HG02840 (cell line): ENCODE results near the gene RPL5.

Source experiments
- ATAC-seq: cut with Tn5 transposase; IDR thresholded peaks from one replicate; pipeline ENCODE4 v1.9.1; 2021; ENCODE audit warnings: mild to moderate bottlenecking, moderate library complexity, moderate number of reproducible peaks; ENCODE audit not compliant: unreplicated experiment, low FRiP score

The RPL5 gene

DNA sequence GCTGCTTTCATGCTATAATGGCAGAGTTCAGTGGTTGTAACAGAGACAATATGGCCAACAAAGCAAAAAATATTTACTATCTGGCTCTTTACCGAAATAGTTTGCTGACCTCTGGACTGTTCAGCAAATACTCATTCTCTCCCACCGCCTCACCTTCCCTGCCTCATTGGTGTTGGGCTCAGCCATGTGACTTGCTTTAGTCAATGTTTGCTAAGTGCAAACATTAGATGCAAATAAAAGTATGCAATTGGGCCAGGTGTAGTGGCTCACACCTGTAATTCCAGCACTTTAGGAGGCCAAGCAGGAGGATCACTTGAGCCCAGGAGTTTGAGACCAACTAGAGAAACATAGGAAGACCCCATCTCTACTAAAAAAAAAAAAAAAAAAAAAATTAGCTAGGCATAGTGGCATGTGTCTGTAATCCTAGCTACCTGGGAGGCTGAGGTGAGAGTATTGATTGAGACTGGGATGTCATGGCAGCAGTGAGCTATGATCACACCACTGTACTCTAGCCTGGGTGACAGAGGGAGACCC lies 55.1 kb downstream of the RPL5 start:
- no peak for ATAC-seq

DNA sequence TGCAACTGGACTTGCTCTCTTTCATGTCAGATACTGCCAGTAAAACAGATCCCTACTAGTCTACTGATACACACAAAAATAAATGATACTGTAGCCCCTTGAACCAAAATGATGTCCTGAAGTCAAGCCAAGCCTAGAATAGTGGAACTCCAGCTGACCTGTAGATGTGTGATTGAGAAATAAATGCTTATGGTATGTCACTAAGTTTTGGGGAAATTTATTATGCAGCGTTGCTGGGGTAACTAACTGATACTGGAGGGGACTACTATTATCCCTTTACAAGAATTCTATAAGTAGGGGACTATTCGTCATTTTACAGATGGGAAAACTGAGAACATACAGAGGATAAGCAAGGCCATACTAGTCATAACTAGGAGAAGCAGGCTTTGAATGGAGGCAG lies 55.6 kb downstream of the RPL5 start:
- no peak for ATAC-seq
